HepG2 (cell line): ENCODE data around the gene TMEM221. TPM values are rescaled to one million over a fixed set of nuclear protein-coding genes. Genes with fewer than 3 reads are reported as not detected.
A peak's percentile ranks its signal among the peaks of the same experiment; 100 is the strongest.

Experiments
- BORCS8-MEF2B ChIP-seq: sonication (generic); formaldehyde crosslinking; IDR thresholded peaks from 2 replicates; pipeline ENCODE4 v1.8.0; 2022; ENCODE audit warnings: mild to moderate bottlenecking, missing genetic modification reagents
- FOXM1 ChIP-seq: sonication (generic); formaldehyde crosslinking; IDR thresholded peaks from 2 replicates; pipeline ENCODE4 v1.5.0; 2020; ENCODE audit warnings: missing genetic modification reagents
- GMEB1 ChIP-seq: sonication (generic); formaldehyde crosslinking; IDR thresholded peaks from 2 replicates; pipeline ENCODE4 v1.5.1; 2020; ENCODE audit warnings: missing genetic modification reagents, mild to moderate bottlenecking, borderline replicate concordance
- MEIS1 ChIP-seq: sonication (generic); formaldehyde crosslinking; IDR thresholded peaks from 2 replicates; pipeline ENCODE4 v1.9.0; 2021; ENCODE audit warnings: mild to moderate bottlenecking, missing genetic modification reagents, moderate library complexity, borderline replicate concordance
- TAF1 ChIP-seq: sonication (generic); formaldehyde crosslinking; IDR thresholded peaks from 2 replicates; pipeline ENCODE4 v1.4.0; 2020; ENCODE audit warnings: missing genetic modification reagents
- TARDBP ChIP-seq: sonication (generic); formaldehyde crosslinking; IDR thresholded peaks from 2 replicates; pipeline ENCODE4 v1.8.0; 2022; ENCODE audit warnings: mild to moderate bottlenecking, missing genetic modification reagents
- TERF1 ChIP-seq: sonication (generic); formaldehyde crosslinking; IDR thresholded peaks from 2 replicates; pipeline ENCODE4 v1.8.0; 2022; ENCODE audit warnings: mild to moderate bottlenecking, missing genetic modification reagents, moderate library complexity
- TFAP4 ChIP-seq: sonication (generic); IDR thresholded peaks from 2 replicates; pipeline ENCODE4 v1.6.1; 2016; ENCODE audit warnings: low read depth, borderline replicate concordance
- ZBTB46 ChIP-seq: sonication (generic); formaldehyde crosslinking; IDR thresholded peaks from 2 replicates; pipeline ENCODE4 v1.4.0; 2020; ENCODE audit warnings: mild to moderate bottlenecking, missing genetic modification reagents, borderline replicate concordance
- ZFX ChIP-seq: sonication (generic); formaldehyde crosslinking; IDR thresholded peaks from 2 replicates; pipeline ENCODE4 v1.4.0; 2020; ENCODE audit warnings: mild to moderate bottlenecking, low read depth, missing genetic modification reagents, moderate library complexity
- ZKSCAN1 ChIP-seq: fragments of 150-350 bp; IDR thresholded peaks from 2 replicates; pipeline ENCODE4 v1.6.1; 2014; ENCODE audit warnings: low read length
- ZNF101 ChIP-seq: sonication (generic); formaldehyde crosslinking; IDR thresholded peaks from 2 replicates; pipeline ENCODE4 v1.4.0; 2020; ENCODE audit warnings: mild to moderate bottlenecking, low read depth, missing genetic modification reagents, borderline replicate concordance
- ZNF280D ChIP-seq: sonication (generic); formaldehyde crosslinking; IDR thresholded peaks from 2 replicates; pipeline ENCODE4 v1.5.1; 2020; ENCODE audit warnings: mild to moderate bottlenecking, missing genetic modification reagents
- ZNF337 ChIP-seq: sonication (generic); formaldehyde crosslinking; IDR thresholded peaks from 2 replicates; pipeline ENCODE4 v1.5.1; 2020; ENCODE audit warnings: missing genetic modification reagents, low read depth, mild to moderate bottlenecking, borderline replicate concordance
- ZNF367 ChIP-seq: sonication (generic); formaldehyde crosslinking; IDR thresholded peaks from 2 replicates; pipeline ENCODE4 v1.4.0; 2020; ENCODE audit warnings: missing genetic modification reagents, borderline replicate concordance
- ZNF460 ChIP-seq: sonication (generic); formaldehyde crosslinking; IDR thresholded peaks from 2 replicates; pipeline ENCODE4 v1.5.1; 2020; ENCODE audit warnings: missing genetic modification reagents, mild to moderate bottlenecking, borderline replicate concordance
- ZSCAN30 ChIP-seq: sonication (generic); formaldehyde crosslinking; IDR thresholded peaks from 2 replicates; pipeline ENCODE4 v1.5.0; 2020; ENCODE audit warnings: mild to moderate bottlenecking, missing genetic modification reagents
- ZSCAN31 ChIP-seq: sonication (generic); formaldehyde crosslinking; IDR thresholded peaks from 2 replicates; pipeline ENCODE4 v1.5.0; 2020; ENCODE audit warnings: low read depth, mild to moderate bottlenecking, missing genetic modification reagents
- polyA plus RNA-seq, 8 experiments: library from polyadenylated mRNA; depleted of rRNA in 3 of 8; stranded (reverse) in 7 of 8; unstranded in 1 of 8; fragments of >200 nt; fragmentation: Illumina TruSeq in 4 of 8; extraction: Trizol in 4 of 8; gene quantifications; 2 replicates each; pipeline versions ENCODE4 v1.2.1 to v1.2.3, GENCODE V29; 2011 to 2016; ENCODE audit warnings: low read depth in 4 of 8, missing spikeins in 1 of 8, mixed read lengths in 1 of 8; ENCODE audit not compliant: insufficient read depth in 1 of 8
- total RNA-seq, 5 experiments: library from RNA; depleted of rRNA; stranded (reverse); fragments of >200 nt; fragmentation: Illumina TruSeq; extraction: Trizol; gene quantifications; 2 replicates each; pipeline ENCODE4 v1.2.3, GENCODE V29; 2016; ENCODE audit warnings: low read depth in 1 of 5

Gene TMEM221
- total and polyA plus RNA-seq, 2 of the 13 experiments (the other 11 are each of a cell fraction or from before 2014, with no cell fraction given): 0.33 to 0.77 TPM

GRCh38 chr19:17419621-17420474 is 28.6 kb downstream of the TMEM221 start, which contains the start of gene MVB12A (continued):
- TF ChIP-seq ZSCAN30 (CRISPR knock-in tag) (no peak), ZNF337 (0 out of 2 replicates have a peak, but pooled peaks have one; percentile 42), ZNF367 (CRISPR knock-in tag) (peak; percentile 69; the same call in 1 of the 2 replicates), ZNF460 (CRISPR knock-in tag) (peak; percentile 68; the same call in 1 of the 2 replicates), TARDBP (CRISPR knock-in tag) (peak; percentile 94), BORCS8-MEF2B (CRISPR knock-in tag) (no peak; the same call in 1 of the 2 replicates), TFAP4 (peak; percentile 93), ZSCAN31 (CRISPR knock-in tag) (peak; percentile 81), ZNF280D (CRISPR knock-in tag) (no peak), FOXM1 (CRISPR knock-in tag) (no peak), TAF1 (CRISPR knock-in tag) (peak; percentile 59), MEIS1 (CRISPR knock-in tag) (peak; percentile 44; the same call in 1 of the 2 replicates), ZKSCAN1 (0 out of 2 replicates have a peak, but pooled peaks have one; percentile 41), ZFX (CRISPR knock-in tag) (peak; percentile 22; the same call in 1 of the 2 replicates), ZNF101 (CRISPR knock-in tag) (no peak), GMEB1 (CRISPR knock-in tag) (peak; percentile 86), TERF1 (CRISPR knock-in tag) (no peak), ZBTB46 (peak; percentile 76; the same call in 1 of the 2 replicates)
